Osteocyte (in vitro differentiated cells): ENCODE measurements around the gene TSPAN31. TPM values are rescaled to one million over a fixed set of nuclear protein-coding genes. Genes with fewer than 3 reads are reported as not detected.

Source experiments
- DNase-seq: peaks from one replicate; pipeline ENCODE4 v3.0.0; 2021; ENCODE audit warnings: mixed read lengths; ENCODE audit not compliant: unreplicated experiment; ENCODE audit errors: extremely low spot score
- H3K27ac Mint-ChIP-seq: one replicate; pipeline ENCODE4 v1.8.0; 2021; ENCODE audit warnings: mild to moderate bottlenecking, mixed read lengths; ENCODE audit not compliant: unreplicated experiment
- H3K27me3 Mint-ChIP-seq: one replicate; pipeline ENCODE4 v1.8.0; 2021; ENCODE audit warnings: mixed read lengths; ENCODE audit not compliant: unreplicated experiment
- H3K36me3 Mint-ChIP-seq: one replicate; pipeline ENCODE4 v1.8.0; 2021; ENCODE audit warnings: mixed read lengths; ENCODE audit not compliant: unreplicated experiment
- H3K4me1 Mint-ChIP-seq: one replicate; pipeline ENCODE4 v1.8.0; 2021; ENCODE audit warnings: mixed read lengths; ENCODE audit not compliant: unreplicated experiment
- H3K4me3 Mint-ChIP-seq: one replicate; pipeline ENCODE4 v1.8.0; 2021; ENCODE audit warnings: mild to moderate bottlenecking, moderate library complexity, mixed read lengths; ENCODE audit not compliant: unreplicated experiment
- H3K9me3 Mint-ChIP-seq: one replicate; pipeline ENCODE4 v1.8.0; 2021; ENCODE audit warnings: mixed read lengths; ENCODE audit not compliant: unreplicated experiment
- total RNA-seq: library from RNA; stranded (reverse); gene quantifications from 2 replicates; pipeline ENCODE4 v1.2.1, GENCODE V29; 2021
- TF ChIP-seq, protein P1 (sequence below): fragments of 200-600 bp; sonication (generic); IDR thresholded peaks from 2 replicates; pipeline ENCODE4 v1.5.0; 2021; ENCODE audit warnings: antibody characterized with exemption, mild to moderate bottlenecking, moderate library complexity

The TSPAN31 gene
- total RNA-seq, 1 donor from 2014 or later, result 36.2 TPM

DNA sequence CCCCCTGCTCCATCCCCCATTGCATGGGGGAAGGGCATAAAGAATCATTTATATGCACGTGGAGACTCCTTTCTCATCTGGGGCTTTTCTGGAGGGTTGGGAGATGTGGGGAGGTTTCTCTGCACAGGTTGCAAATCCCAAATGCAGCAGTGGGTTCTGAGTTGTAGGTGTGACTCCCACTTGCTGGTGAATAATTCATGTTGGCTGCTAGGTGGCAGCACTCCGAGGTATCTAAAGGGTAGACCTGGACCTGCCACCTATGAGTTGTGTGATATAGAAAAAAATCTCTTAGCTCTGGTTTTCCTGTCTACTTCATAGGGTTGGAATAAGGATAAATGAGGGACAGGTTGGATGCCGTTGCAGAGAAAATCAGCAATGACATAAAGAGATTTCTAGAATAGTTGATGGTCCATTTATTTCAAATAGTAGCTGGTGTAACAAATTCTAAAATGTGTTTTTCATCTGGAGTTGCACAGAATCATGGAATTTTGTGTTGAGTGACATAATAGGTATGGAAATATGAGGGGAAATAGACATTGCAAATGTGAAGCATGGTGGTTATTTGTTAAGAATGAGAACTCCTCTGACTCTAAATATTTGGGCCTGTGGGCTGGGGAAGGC, 14.6 kb downstream of the TSPAN31 start:
- Mint-ChIP-seq H3K27ac (no peak overlapping the region), H3K27me3 (peaks cover 16% of the 10 kb centered on the region), H3K9me3 (no peaks in the 10 kb centered on the region), H3K4me1 (peaks cover 16% of the 10 kb centered on the region), H3K4me3 (no peak overlapping the region), H3K36me3 (peaks cover 11% of the 10 kb centered on the region)
- DNase-seq, result no peak
- TF ChIP-seq, protein P1, sequence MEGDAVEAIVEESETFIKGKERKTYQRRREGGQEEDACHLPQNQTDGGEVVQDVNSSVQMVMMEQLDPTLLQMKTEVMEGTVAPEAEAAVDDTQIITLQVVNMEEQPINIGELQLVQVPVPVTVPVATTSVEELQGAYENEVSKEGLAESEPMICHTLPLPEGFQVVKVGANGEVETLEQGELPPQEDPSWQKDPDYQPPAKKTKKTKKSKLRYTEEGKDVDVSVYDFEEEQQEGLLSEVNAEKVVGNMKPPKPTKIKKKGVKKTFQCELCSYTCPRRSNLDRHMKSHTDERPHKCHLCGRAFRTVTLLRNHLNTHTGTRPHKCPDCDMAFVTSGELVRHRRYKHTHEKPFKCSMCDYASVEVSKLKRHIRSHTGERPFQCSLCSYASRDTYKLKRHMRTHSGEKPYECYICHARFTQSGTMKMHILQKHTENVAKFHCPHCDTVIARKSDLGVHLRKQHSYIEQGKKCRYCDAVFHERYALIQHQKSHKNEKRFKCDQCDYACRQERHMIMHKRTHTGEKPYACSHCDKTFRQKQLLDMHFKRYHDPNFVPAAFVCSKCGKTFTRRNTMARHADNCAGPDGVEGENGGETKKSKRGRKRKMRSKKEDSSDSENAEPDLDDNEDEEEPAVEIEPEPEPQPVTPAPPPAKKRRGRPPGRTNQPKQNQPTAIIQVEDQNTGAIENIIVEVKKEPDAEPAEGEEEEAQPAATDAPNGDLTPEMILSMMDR, result peak; percentile 49

DNA sequence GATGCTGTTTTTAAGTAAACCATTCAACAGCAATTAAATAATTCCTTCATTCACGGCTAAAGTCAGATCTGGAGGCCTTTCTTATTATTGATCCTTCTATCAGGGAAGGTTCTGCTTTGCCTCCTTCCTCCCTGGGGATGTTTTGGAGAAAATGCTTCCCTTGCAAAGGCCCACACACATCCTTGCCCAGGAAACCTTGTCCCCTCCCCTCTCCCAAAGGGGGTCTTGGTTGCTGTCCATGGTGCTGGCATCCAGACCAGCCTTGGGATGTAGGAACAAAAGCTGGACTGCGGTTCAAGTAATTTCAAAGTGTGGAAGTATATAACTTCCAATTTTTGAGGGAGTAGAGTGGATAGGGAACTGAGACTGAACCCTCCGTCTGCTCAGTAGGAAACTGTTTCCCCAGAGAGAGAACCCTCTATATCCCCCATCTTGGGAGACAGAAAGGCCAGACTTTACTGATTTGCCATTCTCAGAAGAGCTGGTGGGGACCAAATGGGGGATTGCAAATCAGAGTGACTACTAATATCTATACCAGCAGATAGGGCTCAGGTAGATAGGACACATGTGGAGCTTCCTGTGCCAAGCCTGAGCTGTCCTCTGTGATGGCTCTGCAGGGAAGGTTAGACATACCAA, 15.6 kb downstream of the TSPAN31 start:
- Mint-ChIP-seq H3K9me3 (no peaks in the 10 kb centered on the region), H3K36me3 (peaks cover 11% of the 10 kb centered on the region), H3K4me1 (peaks cover 18% of the 10 kb centered on the region), H3K27ac (no peak overlapping the region), H3K27me3 (peaks cover 25% of the 10 kb centered on the region), H3K4me3 (no peak overlapping the region)
- TF ChIP-seq, protein P1, result no peak
- no peak for DNase-seq

DNA sequence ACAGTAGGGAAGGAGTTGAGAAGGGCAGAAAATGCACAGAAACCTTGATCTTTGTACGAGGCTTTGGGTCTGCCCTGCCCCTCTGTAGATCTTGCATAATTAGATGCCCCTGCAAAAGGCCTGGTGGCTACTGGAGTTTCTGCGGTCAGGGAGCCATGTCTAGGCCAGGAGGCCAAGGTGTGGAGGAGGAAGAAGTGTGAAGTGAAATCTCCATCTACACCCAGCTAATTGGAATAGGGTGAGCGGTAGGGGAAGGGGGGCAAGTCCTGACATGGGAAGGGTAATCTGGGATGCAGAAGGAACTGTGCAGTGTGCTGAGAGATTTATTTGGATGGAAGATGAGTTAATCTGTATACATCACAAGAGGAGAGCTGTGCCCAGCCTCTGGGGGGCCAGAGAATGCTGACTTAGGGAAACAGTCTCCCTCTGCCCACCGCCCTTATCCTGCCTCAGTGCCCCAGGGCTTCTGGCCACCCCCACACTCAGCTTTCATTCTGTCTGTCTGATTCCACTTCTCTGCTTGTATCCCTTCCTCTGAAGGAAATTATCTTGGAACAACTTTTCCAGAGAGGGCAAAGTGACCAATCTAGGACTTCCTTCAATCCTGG, 16.7 kb downstream of the TSPAN31 start:
- H3K27me3 Mint-ChIP-seq, result peaks cover 31% of the 10 kb centered on the region
- TF ChIP-seq, protein P1, result no peak
- no peak for DNase-seq
- peaks cover 11% of the 10 kb centered on the region for H3K36me3 Mint-ChIP-seq
- no peak overlapping the region for H3K27ac Mint-ChIP-seq
- H3K9me3 Mint-ChIP-seq, result no peaks in the 10 kb centered on the region
- peaks cover 21% of the 10 kb centered on the region for H3K4me1 Mint-ChIP-seq
- no peak overlapping the region for H3K4me3 Mint-ChIP-seq

DNA sequence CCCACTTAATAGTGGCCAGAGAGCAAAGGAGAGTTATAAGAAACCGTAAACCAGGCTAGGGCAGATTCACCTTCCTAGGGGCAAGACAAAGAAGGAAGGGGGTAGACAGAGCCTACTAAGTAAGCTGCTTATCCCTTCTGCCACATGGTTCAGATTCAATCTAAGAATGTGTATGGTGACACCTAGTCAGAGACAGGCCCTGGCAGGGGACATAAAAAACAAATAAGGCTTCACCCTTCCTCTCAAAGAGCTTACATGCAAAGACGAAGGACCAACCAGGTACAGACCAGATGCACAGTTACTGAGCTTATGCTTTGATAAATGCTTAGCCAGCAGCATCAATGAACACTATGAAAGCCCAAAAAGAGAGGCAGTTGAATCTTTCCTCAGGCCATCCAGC, 17.6 kb downstream of the TSPAN31 start:
- H3K9me3 Mint-ChIP-seq, result no peaks in the 10 kb centered on the region
- H3K27me3 Mint-ChIP-seq, result peaks cover 33% of the 10 kb centered on the region

More for the DNA sequence above, 17.6 kb downstream of the TSPAN31 start:
- no peak overlapping the region for H3K4me3 Mint-ChIP-seq
- no peak for DNase-seq
- no peak overlapping the region for H3K27ac Mint-ChIP-seq
- peaks cover 21% of the 10 kb centered on the region for H3K4me1 Mint-ChIP-seq
- TF ChIP-seq, protein P1, result no peak
- H3K36me3 Mint-ChIP-seq, result peaks cover 11% of the 10 kb centered on the region
